GM18868 (cell line): ENCODE results near the gene PFKFB2.

Experiments used
- ATAC-seq: cut with Tn5 transposase; IDR thresholded peaks from one replicate; pipeline ENCODE4 v1.9.1; 2021; ENCODE audit warnings: mild to moderate bottlenecking, moderate library complexity; ENCODE audit not compliant: unreplicated experiment

Gene PFKFB2

DNA sequence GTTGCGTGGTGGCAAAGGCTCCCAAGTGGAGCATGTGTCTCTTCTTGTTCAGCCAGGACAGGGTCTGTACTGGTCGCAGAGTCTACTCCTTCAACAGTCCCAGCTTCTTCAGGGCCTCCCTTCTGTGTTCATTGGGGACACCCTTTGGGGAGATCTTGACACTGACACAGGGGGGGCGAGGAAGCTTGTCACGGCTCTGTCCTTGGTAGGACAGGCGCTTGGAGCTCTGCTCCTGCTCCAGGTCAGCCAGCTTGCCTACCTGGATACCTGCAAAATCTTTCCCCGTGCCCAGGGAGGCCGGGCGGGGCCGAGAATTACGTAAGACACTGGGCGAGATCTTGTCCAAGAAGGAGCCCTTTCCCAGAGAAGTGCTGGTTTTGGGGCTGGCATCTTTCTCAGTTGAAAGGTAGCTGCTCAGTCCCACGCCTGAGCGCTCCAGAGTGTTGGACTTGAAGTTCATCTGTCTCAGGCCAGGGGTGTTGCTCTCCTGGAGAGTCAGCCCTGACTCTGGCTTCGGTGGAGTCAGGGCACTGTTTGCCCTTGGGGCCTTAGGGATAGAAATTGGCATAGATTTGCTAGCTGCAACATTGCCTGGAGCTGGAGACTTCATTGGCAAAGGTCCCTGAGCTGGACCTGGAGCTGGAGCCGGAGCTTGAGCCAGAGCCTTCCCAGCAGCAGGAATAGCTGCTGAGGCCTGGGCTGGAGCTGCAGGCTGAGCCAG lies 31.0 kb upstream of the PFKFB2 start:
- no peak for ATAC-seq

DNA sequence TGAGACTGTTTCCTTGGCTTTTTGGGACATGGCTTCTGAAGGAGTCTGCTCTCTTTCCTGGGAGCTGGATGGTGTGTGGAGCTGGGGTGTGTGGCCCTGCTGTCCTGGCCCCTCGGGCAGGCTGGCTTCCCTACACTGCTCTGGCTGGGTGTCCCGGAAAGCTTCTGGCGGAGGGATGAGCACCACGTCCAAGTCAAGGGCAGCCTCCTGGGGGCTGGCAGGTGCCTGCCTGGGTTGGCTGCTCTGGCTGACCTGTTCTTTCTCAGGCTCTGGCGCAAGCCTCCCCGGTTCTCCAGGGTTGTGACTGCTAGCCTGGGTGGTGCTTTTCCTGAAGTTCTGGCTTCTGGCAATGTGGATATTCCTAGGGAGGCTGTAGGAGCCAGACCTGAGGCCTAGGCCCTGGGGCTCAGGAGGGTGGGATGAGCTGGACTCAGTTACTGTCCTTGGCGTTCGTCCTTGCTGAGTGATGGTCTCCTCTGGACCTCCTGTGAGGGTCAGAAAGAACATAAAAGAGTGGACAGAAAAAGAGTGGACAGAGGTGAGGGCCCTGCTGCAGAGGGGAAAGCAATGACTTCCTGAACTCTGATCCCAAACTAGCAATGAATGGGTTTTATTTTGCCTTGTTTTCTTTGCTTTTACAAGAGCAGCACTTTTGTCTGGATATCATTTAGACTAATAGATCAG lies 29.9 kb upstream of the PFKFB2 start:
- no peak for ATAC-seq

DNA sequence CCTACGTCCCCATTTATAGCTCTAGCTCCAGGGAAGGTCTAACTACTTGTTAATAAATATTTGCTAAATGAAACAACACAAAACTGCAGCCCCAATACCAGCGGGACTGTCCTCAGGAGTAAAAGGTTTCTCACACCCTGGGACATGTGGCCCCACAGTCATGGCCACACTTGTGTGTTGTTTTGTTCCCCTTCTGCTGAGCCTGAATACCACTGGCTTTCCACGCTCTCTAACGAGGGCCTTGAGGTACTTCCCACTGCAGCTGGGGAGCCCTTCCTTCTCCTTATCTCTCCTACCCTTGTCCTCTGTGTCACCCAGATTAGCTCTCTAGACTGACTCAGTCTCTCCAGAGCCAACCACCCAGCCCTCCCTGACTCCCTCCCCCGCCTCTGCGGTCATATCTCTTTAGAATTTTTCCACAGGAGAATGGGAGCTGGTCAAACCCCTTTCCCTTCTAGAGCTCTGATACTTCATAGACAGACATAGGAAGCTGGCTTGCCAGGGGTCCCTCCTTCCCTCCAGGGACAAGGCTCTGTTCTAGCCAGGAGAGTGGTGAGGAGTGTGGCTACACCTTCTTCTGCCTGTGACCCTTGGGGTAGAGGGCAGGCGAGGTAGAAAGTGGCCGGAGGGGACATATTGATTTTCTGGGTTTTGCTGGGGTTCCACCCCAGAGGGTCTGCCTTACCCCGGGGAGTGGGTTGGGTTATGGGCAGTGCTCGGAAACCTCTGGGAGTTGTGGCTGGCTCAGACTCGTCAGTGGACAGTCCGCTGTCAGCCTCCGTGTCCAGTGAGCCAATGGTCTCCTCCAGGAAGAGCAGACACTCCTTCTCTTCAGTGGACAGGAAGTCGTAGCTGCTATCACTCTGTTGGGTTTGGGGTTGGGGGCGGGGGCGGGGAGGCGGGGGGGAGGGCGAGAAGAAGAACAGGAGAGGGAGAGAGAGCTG lies 28.6 kb upstream of the PFKFB2 start:
- ATAC-seq: no peak

DNA sequence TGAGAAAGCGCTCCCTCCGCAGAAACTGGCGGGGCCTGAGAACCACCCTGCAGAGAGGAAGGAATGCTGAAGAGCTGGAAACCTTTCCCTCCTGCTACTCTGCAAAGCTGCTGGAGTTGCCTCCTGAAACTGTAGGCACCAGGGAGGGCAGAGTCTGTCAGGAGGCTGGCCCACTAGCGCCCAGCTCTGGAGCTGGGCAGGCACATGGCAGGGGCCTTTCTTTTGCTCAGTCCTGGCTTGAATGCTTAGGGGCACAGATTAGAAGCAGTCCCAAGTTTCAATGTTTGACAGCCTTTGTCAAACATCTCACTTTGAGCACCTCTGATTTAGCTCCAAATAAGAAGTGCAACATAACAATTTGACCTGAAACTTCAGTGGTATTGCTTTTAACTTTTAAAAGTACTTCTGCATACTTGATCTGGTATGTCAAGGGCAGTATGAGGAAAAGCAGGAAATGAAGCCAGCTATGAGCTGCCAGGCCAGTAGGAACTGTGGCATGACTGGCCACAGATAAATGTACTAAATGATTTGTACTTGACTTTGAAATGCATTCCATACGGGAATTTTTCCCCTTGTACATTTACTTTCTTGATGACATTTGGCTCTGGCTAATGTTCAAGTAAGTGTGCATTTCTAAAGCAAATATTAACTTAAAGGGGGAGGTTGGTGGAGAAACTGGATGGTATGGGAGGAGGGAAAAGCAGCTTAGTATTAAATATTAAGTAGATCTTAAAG lies 27.8 kb upstream of the PFKFB2 start:
- ATAC-seq: no peak

DNA sequence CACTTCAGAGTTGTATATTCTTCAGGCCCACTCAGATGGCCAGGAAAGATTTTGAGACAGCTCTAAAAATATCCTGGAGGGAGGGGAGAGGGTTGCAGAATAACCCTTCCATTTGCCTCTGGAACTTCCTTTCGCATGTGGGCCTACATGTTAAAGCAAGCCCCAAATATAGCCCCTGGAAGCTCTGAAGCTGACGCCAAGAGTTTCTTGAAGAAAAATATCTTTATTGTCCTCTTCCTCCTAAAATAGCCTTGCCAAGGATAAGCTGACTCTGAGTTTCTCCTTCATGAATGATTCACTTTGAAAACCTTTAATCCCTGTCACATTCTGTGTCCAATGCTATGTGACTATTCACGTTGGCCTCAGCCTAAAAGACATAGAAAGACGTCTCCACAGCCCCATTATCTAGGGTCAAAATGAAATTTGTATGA lies 27.0 kb upstream of the PFKFB2 start:
- ATAC-seq: no peak

DNA sequence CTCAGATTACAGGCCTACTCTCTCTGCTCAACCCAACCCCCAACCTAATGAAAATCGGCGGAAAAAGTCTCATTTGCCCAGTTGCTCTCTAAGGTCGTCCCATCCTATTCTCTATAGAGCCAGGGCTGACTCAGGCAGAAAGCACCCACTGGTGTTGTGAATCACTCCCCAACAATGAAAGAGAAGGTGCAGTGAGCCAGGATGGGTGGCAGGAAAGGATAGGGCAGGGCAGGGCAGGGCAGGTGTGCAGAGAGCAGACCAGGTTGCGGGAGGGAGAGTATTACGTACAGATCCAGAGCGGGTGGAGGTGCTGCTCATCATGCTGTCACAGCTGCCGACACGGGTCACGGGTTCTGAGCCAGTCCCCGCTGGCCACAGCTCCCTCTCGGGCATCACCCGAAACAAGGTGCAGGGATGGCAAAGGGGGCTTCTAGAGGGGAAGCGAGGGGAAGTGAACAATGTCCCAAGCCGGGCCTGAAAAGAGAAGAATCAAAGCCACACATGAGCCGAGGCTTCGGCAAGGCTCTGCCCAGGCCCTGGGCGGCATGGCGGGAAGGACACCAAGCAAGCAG lies 25.8 kb upstream of the PFKFB2 start:
- ATAC-seq: no peak

DNA sequence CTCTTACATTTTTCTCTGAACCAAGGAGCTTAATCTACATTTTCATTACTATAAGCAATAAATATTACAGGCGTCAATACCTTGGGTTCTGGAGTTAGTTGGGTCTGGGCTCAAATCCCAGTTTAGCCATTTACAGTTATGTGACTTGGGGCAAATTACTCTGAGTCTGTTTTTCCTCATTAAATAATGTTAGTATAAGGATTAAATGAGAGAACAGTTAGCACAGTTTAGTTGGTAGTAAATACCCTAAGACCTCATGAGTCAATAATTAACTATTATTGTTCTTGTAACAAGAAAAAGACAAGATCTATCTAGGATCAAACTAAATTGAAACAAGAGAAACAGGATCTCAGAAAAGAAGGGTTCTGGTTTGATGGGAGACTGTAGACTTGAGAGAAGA lies 25.2 kb upstream of the PFKFB2 start:
- no peak for ATAC-seq

DNA sequence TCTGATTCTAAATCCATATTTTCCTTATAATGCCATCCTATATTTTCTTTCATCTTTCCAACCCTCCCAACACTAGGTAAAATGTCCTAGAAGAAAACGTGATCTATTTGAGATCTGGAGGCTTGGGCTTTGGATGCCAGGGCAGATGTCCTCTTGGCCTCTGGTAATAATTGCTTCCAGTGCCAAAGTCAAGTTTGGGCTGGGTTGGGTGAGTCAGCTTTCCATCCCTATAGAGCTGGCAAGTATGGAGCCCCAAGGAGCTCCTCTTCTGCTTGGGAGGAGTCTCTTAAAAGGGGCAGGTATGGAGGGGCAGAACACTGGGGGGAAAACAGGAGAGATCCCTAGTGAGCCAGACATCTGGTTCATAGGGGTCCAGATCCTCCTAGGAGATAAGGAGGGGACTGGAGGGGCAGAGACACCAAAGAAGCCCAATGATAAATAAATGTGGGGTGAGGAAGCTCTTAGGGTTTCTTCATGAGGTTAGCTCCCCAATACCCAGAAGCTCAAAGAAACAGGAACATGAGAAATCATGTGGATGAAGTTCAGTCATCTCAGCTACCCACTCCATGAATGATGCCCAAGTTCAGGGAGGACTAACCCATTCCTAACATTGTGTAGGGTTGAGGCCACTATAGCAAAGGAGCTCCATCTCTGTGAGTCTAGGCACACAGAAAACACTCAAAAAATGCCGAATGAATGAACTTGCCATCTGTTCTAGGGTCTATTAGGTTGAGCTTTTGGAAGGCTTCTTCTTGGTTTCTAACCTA lies 24.0 kb upstream of the PFKFB2 start:
- ATAC-seq: no peak

DNA sequence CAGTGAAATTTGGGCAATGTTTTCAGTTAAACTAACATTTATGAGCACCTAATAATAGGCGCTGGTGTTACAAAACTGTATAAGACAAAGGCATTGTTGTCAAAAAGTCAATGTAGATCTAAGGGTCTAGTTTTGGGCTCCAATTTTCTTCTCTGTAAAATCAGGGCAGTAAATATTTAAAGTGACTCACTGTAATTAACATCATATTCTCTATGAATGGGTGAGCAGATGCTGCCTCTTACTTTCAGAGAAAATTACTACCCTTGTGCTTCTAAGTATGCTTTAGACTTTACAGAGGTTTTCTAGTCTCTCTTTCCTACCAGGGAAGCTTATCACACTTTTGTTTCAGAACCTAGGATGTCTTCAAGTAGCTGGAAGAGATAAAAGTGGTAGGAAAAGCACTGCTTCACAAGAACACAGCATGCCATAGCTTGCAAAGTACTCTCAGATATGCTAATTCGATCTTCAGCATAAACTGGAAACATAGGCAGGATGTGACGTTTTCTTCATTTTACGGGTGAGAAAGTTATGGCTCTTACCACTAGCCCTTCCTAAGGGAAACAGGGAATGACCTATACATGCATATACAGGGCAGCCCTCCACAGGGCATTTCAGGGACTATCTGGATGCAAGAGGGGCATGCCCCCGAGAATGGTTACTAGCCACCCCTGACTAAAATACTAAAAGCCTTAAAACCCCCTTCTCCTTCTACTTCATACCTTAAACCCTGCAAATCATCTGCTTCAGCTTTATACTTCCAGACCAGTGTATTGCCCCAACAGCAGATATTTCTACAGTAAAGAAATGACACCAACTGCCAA lies 23.2 kb upstream of the PFKFB2 start:
- ATAC-seq: no peak

DNA sequence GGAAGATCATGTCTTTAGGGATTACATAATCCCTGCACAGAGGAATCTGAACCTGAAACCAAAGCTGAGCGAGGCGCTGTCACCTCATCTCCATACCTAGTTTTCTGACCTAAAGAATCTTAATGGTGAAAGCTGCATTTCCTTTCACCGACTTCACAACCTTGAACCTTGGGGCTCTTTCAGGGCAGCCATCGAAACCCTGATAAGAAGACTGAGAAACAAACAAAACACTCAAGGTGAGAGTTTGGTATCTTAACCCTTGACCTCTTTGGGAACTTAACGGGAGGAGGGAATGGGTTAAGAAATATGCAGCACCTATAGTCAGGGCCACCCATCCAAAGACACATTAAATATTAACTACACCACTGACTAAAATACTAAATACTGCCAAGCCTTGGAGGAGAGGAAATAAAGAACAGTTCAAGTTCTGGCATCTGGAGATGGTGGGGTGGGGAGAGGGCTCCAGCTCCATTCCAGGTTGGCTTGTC lies 22.5 kb upstream of the PFKFB2 start:
- ATAC-seq: no peak

DNA sequence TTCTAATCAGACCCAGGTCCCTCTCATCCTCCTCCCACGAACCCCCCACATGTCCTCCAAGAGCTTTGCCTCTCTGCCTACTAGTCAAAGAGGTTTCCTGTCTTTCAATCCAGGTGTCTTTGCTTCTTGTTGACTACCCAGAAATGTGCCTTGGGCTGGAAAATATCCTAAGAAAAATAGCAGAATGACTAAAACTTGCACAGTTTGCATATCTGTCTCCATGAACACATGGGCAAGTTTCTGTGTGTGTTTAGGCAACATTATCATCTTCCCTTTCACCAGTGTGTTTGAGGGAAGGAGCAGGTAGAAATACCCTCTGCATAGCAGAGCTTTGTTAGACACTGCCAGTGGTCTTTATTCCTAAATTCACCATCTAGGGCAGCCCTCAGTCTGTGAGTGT lies 22.1 kb upstream of the PFKFB2 start:
- no peak for ATAC-seq

DNA sequence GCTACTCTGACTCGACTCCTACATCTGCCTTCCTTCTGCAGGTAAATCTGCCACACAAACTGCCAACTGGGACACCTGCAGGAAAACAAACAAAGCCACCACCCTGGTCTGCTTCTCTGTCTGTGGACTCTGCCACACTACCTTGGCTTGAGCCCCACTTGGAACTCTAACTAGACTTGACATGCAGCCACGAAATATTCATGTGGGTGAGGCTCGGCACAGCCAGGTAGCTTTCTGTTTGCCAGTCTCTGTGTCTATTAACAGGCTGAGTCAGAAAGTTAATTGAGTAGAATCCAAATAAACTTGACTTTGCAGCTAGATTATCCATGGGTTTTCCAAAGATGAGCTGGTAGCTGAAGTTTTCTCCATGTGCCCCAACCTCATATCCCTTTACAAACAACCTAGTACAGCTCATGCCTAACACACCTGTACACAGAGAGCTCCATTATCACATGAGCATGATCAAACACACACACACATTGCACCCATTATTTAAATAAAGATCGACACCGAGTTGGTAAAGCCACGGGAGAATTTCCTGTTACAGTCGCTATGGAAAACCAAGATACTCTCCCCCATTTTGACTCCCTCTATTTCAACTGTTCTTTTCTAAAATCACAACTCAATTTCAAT lies 21.3 kb upstream of the PFKFB2 start:
- no peak for ATAC-seq

DNA sequence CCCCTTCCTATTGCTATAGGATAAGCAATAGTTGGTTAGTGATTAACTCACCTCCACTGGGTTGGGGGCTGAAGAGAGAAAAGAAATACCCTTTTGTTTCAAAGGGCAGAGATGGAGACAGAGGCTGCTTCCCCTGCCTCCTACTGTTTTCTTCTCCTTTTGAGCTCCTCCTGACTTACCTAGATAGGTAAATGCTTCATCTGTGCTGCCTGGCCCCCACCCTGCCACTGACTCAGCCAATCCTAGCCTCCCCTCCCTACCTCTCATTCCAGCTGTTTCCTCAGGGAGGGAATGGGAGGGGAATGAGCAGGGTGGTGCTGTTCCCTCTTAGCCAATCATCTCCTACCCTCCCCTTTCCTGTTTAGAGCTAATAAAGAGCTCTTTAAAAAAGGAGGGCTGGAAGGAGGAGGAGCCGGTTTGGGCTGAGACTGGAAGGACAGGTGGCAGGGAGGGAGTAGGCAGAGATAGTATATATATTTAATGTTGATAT lies 20.5 kb upstream of the PFKFB2 start, which contains the start of gene C1orf116:
Gene C1orf116, minus strand, starts transcription at position 229 of the 490 bp plus-strand sequence. CDS start 5,158 bp downstream, outside the sequence.
- ATAC-seq: no peak

DNA sequence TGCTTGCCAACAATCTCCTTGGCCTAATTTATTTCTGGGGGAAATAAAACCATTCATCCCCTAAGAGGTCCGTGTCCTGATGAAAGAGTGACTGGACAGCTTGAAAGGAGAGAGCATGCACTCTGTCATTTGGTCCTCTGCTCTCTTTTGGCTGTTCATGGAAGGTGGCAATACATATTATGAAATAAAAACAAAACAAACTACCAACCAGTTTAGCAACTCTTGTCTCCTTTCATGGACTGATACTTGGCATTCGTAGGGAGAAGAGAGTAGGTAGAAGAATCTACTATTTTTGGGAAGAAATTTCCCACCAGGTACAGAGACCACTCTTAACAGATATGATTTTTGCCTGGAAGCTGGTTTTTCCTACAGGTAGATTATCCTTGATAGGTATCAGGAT lies 19.8 kb upstream of the PFKFB2 start:
- ATAC-seq: no peak

DNA sequence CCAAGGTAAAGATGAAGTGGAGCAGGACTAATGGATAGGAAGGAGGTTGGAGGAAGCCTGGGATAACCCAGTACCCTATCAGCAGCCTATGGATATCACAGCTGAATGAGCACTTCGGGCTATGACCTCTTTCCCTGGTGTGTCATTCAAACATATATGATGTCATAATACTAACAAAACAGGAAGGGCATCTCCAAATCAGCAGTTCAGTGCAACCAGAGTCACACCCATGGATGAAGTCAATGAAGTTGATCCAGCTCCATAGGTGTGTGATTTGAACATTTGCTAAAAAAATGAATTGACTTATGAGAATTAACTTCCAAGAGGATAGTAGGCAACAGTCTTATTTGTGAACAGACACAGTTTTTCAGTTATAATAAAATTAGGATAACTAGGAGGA lies 18.9 kb upstream of the PFKFB2 start:
- ATAC-seq: no peak

DNA sequence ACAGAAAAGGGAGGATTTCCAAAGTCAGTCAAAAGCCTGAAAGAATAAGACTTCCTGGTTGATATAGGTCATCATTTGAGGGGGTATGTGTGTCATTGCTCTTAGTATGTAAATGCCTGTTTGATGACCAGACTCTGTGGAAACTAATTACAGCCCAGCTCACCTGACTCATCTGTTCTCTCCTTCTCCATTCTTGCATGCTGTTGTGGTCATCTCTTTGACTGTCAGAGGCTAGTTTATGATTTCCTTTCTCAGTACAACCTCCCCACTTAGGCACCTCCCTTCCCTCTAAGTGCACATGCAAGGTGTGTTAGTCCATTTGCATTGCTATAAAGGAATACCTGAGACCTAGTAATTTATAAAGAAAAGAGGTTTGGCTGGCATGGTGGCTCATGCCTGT lies 18.1 kb upstream of the PFKFB2 start:
- ATAC-seq: no peak

DNA sequence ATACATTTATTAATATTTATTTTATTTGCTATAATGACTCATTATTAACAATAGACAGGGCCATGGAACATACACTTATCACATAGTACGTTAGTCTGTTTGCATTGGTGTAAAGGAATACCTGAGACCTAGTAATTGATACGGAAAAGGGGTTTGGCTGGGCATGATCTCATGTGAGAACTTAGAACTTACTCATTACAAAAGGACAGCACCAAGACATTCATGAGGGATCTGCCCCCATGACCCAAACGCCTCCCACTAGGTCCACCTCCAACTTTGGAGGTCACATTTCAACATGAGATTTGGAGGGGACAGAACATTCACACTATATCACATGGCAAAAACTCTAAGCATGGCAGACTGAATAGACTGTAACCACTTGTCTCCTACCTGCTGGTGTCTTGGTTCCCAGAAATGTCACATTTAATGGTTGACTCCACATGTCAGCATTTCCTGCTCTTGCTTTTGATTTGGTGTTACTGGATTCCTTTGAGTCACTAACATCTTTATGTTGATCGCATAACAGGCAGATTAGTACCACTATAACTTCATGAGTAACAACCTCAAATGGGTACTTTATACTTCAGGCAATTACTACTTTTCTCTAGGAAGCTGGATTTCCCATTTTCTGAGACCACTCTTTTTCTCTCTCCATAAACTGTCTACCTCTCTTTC lies 17.1 kb upstream of the PFKFB2 start:
- ATAC-seq: no peak
